ENCODE results near the gene CAMK2A.

- TF ChIP-seq POLR2A (IDR thresholded peaks at IDR 0.05) (no peak), CTCF (IDR thresholded peaks at IDR 0.05) (no peak)
Measured at GRCh38 chr5:150309101-150309885, 19.7 kb upstream of the CAMK2A start.
